Measurements from ENCODE around the gene ANTXR1.

DNA sequence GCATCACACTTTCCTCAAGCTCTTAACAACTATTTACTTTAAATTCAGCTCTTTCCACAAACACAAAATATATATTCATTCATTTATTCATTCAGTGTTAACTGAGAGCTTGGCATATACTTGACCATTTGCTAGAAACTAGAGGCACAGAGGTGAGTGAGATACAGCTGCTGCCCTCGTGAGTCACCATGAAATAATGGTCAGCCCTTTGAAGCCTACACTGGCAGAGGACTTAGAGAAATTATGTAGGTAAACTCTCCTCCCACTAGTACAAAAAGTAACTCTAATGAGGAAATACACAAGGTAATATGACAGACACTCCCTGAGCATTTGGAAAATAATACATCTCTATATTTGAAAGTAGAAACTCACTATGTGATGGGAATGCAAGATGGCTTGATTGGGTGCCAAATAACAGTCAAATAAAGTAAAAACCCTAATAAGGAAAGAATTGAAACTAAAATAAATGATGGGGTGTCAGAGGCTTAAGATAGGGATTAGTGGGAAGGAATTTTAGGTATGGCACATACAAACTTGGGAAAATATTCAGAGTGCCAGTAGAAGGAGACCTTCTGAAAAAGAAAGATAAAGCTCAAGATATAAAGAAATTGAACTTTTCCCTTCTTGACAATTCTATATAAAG, 61.1 kb downstream of the ANTXR1 start:
- TF ChIP-seq EZH2 (IDR thresholded peaks at IDR 0.05; ENCODE audit: borderline replicate concordance, low read depth, low read length, severe bottlenecking) = no peak
- TF ChIP-seq, protein P1, sequence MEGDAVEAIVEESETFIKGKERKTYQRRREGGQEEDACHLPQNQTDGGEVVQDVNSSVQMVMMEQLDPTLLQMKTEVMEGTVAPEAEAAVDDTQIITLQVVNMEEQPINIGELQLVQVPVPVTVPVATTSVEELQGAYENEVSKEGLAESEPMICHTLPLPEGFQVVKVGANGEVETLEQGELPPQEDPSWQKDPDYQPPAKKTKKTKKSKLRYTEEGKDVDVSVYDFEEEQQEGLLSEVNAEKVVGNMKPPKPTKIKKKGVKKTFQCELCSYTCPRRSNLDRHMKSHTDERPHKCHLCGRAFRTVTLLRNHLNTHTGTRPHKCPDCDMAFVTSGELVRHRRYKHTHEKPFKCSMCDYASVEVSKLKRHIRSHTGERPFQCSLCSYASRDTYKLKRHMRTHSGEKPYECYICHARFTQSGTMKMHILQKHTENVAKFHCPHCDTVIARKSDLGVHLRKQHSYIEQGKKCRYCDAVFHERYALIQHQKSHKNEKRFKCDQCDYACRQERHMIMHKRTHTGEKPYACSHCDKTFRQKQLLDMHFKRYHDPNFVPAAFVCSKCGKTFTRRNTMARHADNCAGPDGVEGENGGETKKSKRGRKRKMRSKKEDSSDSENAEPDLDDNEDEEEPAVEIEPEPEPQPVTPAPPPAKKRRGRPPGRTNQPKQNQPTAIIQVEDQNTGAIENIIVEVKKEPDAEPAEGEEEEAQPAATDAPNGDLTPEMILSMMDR (IDR thresholded peaks at IDR 0.05; ENCODE audit: borderline replicate concordance, extremely low read depth, low read length, poor library complexity, severe bottlenecking) = no peak

Measured in DND-41 (cell line).